SK-N-SH (cell line): Measurements from ENCODE around the gene H2BW1. TPM values are rescaled to one million over a fixed set of nuclear protein-coding genes. Genes with fewer than 3 reads are reported as not detected.
"Not testable (repeated sequence)": the region's sequence is repeated elsewhere in the genome, so short reads cannot be mapped to it uniquely, and the experiment has no call there.

Source experiments
- CTCF ChIA-PET: fragments of 300-600, 350-600 bp; formaldehyde crosslinking; extraction: SDS; loops from one replicate; lab custom pipeline; 2021; lab: Yijun Ruan, JAX
- POLR2A ChIA-PET: fragments of 350-600 bp; sonication (Branson Sonifier 250); formaldehyde crosslinking; extraction: SDS; loops from one replicate; lab custom pipeline; 2020; ENCODE audit warnings: antibody characterized with exemption, inconsistent platforms; lab: Yijun Ruan, JAX
- DNase-seq: peaks from one replicate; pipeline ENCODE4 v3.0.0; 2012
- H2AFZ ChIP-seq: fragments of 200-600 bp; sonication (generic); 2 replicates; pipeline ENCODE4 v1.8.1; 2016; ENCODE audit warnings: antibody characterized with exemption, mild to moderate bottlenecking, low read depth
- H3F3A ChIP-seq: fragments of 200-600 bp; sonication (generic); replicated peaks from 2 replicates; pipeline ENCODE3; 2016; ENCODE audit warnings: antibody characterized with exemption, mild to moderate bottlenecking; ENCODE audit not compliant: insufficient read depth
- H3K27ac ChIP-seq, 2 experiments: fragments of 200-500 bp in 1 of 2; fragments of 200-600 bp in 1 of 2; sonication (Bioruptor generic) in 1 of 2; sonication (generic), shearing (Covaris generic) in 1 of 2; 2 replicates each; pipeline versions ENCODE4 v1.5.1 to v1.6.1; 2014 to 2016; ENCODE audit warnings: low read depth in 2 of 2, inconsistent platforms in 1 of 2, low read length in 1 of 2, mild to moderate bottlenecking in 1 of 2, mixed read lengths in 1 of 2
- H3K27me3 ChIP-seq: fragments of 200-600 bp; sonication (generic), shearing (Covaris generic); 2 replicates; pipeline ENCODE4 v1.6.1; 2016; ENCODE audit warnings: mixed run types; ENCODE audit not compliant: insufficient read depth
- H3K36me3 ChIP-seq, 2 experiments: fragments of 200-500 bp in 1 of 2; fragments of 200-600 bp in 1 of 2; sonication (Bioruptor generic) in 1 of 2; sonication (generic) in 1 of 2; replicated peaks in 1 of 2; 2 replicates each; pipeline versions ENCODE3 to v1.5.1; 2014 to 2016; ENCODE audit warnings: low read length in 1 of 2, mild to moderate bottlenecking in 1 of 2; ENCODE audit not compliant: insufficient read depth in 2 of 2, control insufficient read depth in 1 of 2
- H3K4me1 ChIP-seq, 2 experiments: fragments of 200-500 bp in 1 of 2; fragments of 200-600 bp in 1 of 2; sonication (Bioruptor generic) in 1 of 2; sonication (generic), shearing (Covaris generic) in 1 of 2; 2 replicates each; pipeline versions ENCODE4 v1.5.1 to v1.6.1; 2014 to 2016; ENCODE audit warnings: low read depth in 1 of 2, low read length in 1 of 2, mixed run types in 1 of 2; ENCODE audit not compliant: insufficient read depth in 2 of 2, control insufficient read depth in 1 of 2
- H3K4me2 ChIP-seq: fragments of 200-600 bp; sonication (generic), shearing (Covaris generic); 2 replicates; pipeline ENCODE4 v1.6.1; 2017; ENCODE audit warnings: mixed run types
- H3K4me3 ChIP-seq, 2 experiments: fragments of 200-500 bp in 1 of 2; fragments of 200-600 bp in 1 of 2; sonication (Bioruptor generic) in 1 of 2; sonication (generic), shearing (Covaris generic) in 1 of 2; 2 replicates each; pipeline versions ENCODE4 v1.5.1 to v1.8.1; 2014 to 2016; ENCODE audit warnings: low read depth in 2 of 2, inconsistent platforms in 1 of 2, low read length in 1 of 2, mild to moderate bottlenecking in 1 of 2, mixed read lengths in 1 of 2, moderate library complexity in 1 of 2
- H3K79me2 ChIP-seq: fragments of 200-600 bp; sonication (generic); 2 replicates; pipeline ENCODE4 v1.8.1; 2017; ENCODE audit warnings: mild to moderate bottlenecking; ENCODE audit not compliant: insufficient read depth
- H3K9ac ChIP-seq: fragments of 200-600 bp; sonication (generic); 2 replicates; pipeline ENCODE4 v1.6.1; 2017; ENCODE audit warnings: mixed run types
- H3K9me2 ChIP-seq: fragments of 200-600 bp; sonication (generic); 2 replicates; pipeline ENCODE4 v1.6.1; 2017; ENCODE audit warnings: mixed run types
- H3K9me3 ChIP-seq: fragments of 200-600 bp; sonication (generic); 2 replicates; pipeline ENCODE4 v1.6.1; 2017; ENCODE audit warnings: mixed run types, mild to moderate bottlenecking, moderate library complexity
- H4K20me1 ChIP-seq: fragments of 200-600 bp; sonication (generic); 2 replicates; pipeline ENCODE4 v1.6.1; 2017; ENCODE audit warnings: mild to moderate bottlenecking, mixed run types; ENCODE audit not compliant: insufficient read depth
- EP300 ChIP-seq, 2 experiments: IDR thresholded peaks; 2 replicates each; pipeline versions ENCODE4 v1.4.0 to v1.6.1; 2012; ENCODE audit warnings: borderline replicate concordance in 1 of 2, low read depth in 1 of 2, low read length in 1 of 2
- FOSL2 ChIP-seq: IDR thresholded peaks from 2 replicates; pipeline ENCODE4 v1.4.0; 2012; ENCODE audit warnings: low read depth, mild to moderate bottlenecking, moderate library complexity, borderline replicate concordance
- FOXJ3 ChIP-seq: sonication (generic); formaldehyde crosslinking; IDR thresholded peaks from 2 replicates; pipeline ENCODE4 v1.5.1; 2020; ENCODE audit warnings: mild to moderate bottlenecking, missing genetic modification reagents
- FOXM1 ChIP-seq: IDR thresholded peaks from 2 replicates; pipeline ENCODE4 v1.4.0; 2012; ENCODE audit warnings: low read depth, mild to moderate bottlenecking
- GATA2 ChIP-seq: sonication (generic); formaldehyde crosslinking; IDR thresholded peaks from 2 replicates; pipeline ENCODE4 v1.5.0; 2020; ENCODE audit warnings: mild to moderate bottlenecking, missing genetic modification reagents
- MEF2A ChIP-seq: IDR thresholded peaks from 2 replicates; pipeline ENCODE4 v1.4.0; 2012; ENCODE audit warnings: low read depth, borderline replicate concordance
- MXI1 ChIP-seq: IDR thresholded peaks from 2 replicates; pipeline ENCODE4 v1.6.1; 2012; ENCODE audit warnings: mild to moderate bottlenecking, low read depth, low read length, improper control_type of control experiment
- NFIC ChIP-seq: IDR thresholded peaks from 2 replicates; pipeline ENCODE4 v1.4.0; 2012; ENCODE audit warnings: borderline replicate concordance
- POLR2AphosphoS5 ChIP-seq: IDR thresholded peaks from 2 replicates; pipeline ENCODE4 v1.6.1; 2012; ENCODE audit warnings: low read depth, low read length
- RAD21 ChIP-seq: IDR thresholded peaks from 2 replicates; pipeline ENCODE4 v1.6.1; 2012; ENCODE audit warnings: mild to moderate bottlenecking, low read length
- RCOR1 ChIP-seq: fragments of 150-350 bp; IDR thresholded peaks from 2 replicates; pipeline ENCODE4 v1.6.1; 2017; ENCODE audit warnings: antibody characterized with exemption, low read length
- RFX5 ChIP-seq: IDR thresholded peaks from 2 replicates; pipeline ENCODE4 v1.6.1; 2012; ENCODE audit warnings: mild to moderate bottlenecking, improper control_type of control experiment, low read length
- SMC3 ChIP-seq: IDR thresholded peaks from 2 replicates; pipeline ENCODE4 v1.6.1; 2012; ENCODE audit warnings: low read depth, low read length, improper control_type of control experiment
- TCF12 ChIP-seq: IDR thresholded peaks from 2 replicates; pipeline ENCODE4 v1.4.0; 2012
- WGBS: methylation state at CpG from one replicate; pipeline ENCODE4 v1.1.6; 2017; ENCODE audit warnings: low lambda C conversion rate; 5-methylcytosine and 5-hydroxymethylcytosine counted together
- polyA plus RNA-seq, 3 experiments: library from polyadenylated mRNA; depleted of rRNA; stranded (reverse); fragments of >200 nt; gene quantifications; 2 replicates each; pipeline ENCODE4 v1.2.3, GENCODE V29; 2012
- TF ChIP-seq, protein P1 (sequence below): IDR thresholded peaks from 2 replicates; pipeline ENCODE4 v1.6.1; 2012; ENCODE audit warnings: mild to moderate bottlenecking, low read depth, low read length, moderate library complexity

The H2BW1 gene
- polyA plus RNA-seq (2012; rRNA removed): not detected in 2 replicates
- polyA plus RNA-seq (2012; cell fraction: cytosol; rRNA removed): not detected in 2 replicates
- polyA plus RNA-seq (2012; cell fraction: nucleus; rRNA removed): not detected in 2 replicates

GRCh38 chrX:104013606-104014005 is at the start of gene H2BW1:
Gene H2BW1, minus strand, starts transcription at chrX:104013708. Its CDS starts 132 bp downstream, at chrX:104013576.
- CTCF ChIA-PET: interaction anchor here (1.7 kb wide), 1 partner anchor 168 kb away, joined by 3 read pairs; no protein-coding TSS in a partner anchor

GRCh38 chrX:104062636-104063035 is 49.1 kb upstream of the H2BW1 start:
- H4K20me1 ChIP-seq, H3F3A ChIP-seq, H3K36me3 ChIP-seq, H3K9me2 ChIP-seq, H3K4me2 ChIP-seq, POLR2A ChIA-PET, H3K79me2 ChIP-seq, DNase-seq, H3K27me3 ChIP-seq, H3K4me3 ChIP-seq, H2AFZ ChIP-seq, H3K4me1 ChIP-seq, H3K9ac ChIP-seq, CTCF ChIA-PET, H3K27ac ChIP-seq, H3K9me3 ChIP-seq: not testable (repeated sequence)
- WGBS: 31% methylated on average over 8 of the region's 18 CpGs

More at GRCh38 chrX:104013606-104014005, at the start of gene H2BW1:
- Histone ChIP-seq H3K9me2 (no peaks in the 10 kb centered on the region), H3K79me2 (no peaks in the 10 kb centered on the region)
- no peak for DNase-seq
- no peak for TF ChIP-seq RCOR1
- TF ChIP-seq NFIC: no peak
- TF ChIP-seq RAD21: no peak
- no peak for TF ChIP-seq FOSL2
- TF ChIP-seq MEF2A: no peak
- TF ChIP-seq POLR2AphosphoS5: no peak
- no peak for TF ChIP-seq FOXM1
- TF ChIP-seq, all 33 proteins: peak for 0
- Histone ChIP-seq H3K27ac (no peak within 1 kb of the TSS), H3K4me1 (no peaks in the 10 kb centered on the region), H2AFZ (no peak within 1 kb of the TSS), H3K9me3 (no peaks in the 10 kb centered on the region), H3K36me3 (no peaks in the 10 kb centered on the region), H3K9ac (no peak within 1 kb of the TSS), H3F3A (no peaks in the 10 kb centered on the region), H3K27me3 (peaks cover 47% of the 10 kb centered on the region), H3K4me3 (no peak within 1 kb of the TSS), H3K4me2 (no peak within 1 kb of the TSS), H4K20me1 (no peaks in the 10 kb centered on the region)
- POLR2A ChIA-PET: no interaction called here
- WGBS: 72% methylated on average over 13 of the region's 20 CpGs

DNA sequence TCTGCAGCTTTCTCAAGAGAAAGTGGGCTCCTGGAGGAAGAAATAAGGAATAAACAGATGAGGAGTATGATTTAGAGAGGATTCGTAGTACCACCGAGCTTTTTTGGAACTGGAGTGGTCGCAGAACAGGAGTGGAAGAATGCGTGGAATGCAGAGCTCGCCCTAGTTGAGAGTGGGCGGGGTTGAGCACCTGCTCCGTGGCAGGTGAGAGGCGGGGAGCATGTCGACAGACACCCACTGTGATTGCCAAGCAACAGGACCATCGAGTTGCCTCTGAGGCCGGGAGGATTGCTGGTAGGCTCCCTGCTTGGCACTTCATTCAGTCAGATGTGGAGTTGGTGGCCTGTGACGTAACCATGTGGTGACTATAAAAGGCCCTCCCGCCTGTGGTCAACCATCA is 41.4 kb upstream of the H2BW1 start:
- H3K27me3 ChIP-seq, H3K36me3 ChIP-seq, CTCF ChIA-PET, H3K9me3 ChIP-seq, H3K4me2 ChIP-seq, H3K9ac ChIP-seq, H2AFZ ChIP-seq, H4K20me1 ChIP-seq, H3K9me2 ChIP-seq, H3K4me3 ChIP-seq, H3F3A ChIP-seq, DNase-seq, H3K4me1 ChIP-seq, H3K27ac ChIP-seq, H3K79me2 ChIP-seq, POLR2A ChIA-PET: not testable (repeated sequence)
- no CpG with 5 or more reads among the region's 13 CpGs for WGBS

- Histone ChIP-seq H3K9me2 (no peaks in the 10 kb centered on the region), H3K27ac (no peak overlapping the region), H2AFZ (no peak overlapping the region), H4K20me1 (no peaks in the 10 kb centered on the region), H3K4me2 (no peak overlapping the region), H3K27me3 (peaks cover 26% of the 10 kb centered on the region; the same call in 1 of the 2 replicates), H3K4me1 (no peaks in the 10 kb centered on the region), H3K9ac (no peak overlapping the region), H3K4me3 (no peak overlapping the region), H3K36me3 (no peaks in the 10 kb centered on the region), H3K9me3 (no peaks in the 10 kb centered on the region), H3K79me2 (no peaks in the 10 kb centered on the region), H3F3A (no peaks in the 10 kb centered on the region)
- 17% methylated on average over 3 of the region's 13 CpGs for WGBS
- ChIA-PET CTCF (no interaction called here), POLR2A (no interaction called here)
- no peak for DNase-seq
- TF ChIP-seq TCF12 (no peak), MXI1 (no peak), EP300 (IDR thresholded peaks at IDR 0.05; ENCODE audit: borderline replicate concordance in 1 of 2, low read depth in 1 of 2, low read length in 1 of 2) (no peak), NFIC (no peak), FOXM1 (no peak), FOXJ3 (CRISPR knock-in tag) (no peak), GATA2 (no peak), POLR2AphosphoS5 (no peak), RFX5 (no peak), SMC3 (no peak)
- TF ChIP-seq, protein P1, sequence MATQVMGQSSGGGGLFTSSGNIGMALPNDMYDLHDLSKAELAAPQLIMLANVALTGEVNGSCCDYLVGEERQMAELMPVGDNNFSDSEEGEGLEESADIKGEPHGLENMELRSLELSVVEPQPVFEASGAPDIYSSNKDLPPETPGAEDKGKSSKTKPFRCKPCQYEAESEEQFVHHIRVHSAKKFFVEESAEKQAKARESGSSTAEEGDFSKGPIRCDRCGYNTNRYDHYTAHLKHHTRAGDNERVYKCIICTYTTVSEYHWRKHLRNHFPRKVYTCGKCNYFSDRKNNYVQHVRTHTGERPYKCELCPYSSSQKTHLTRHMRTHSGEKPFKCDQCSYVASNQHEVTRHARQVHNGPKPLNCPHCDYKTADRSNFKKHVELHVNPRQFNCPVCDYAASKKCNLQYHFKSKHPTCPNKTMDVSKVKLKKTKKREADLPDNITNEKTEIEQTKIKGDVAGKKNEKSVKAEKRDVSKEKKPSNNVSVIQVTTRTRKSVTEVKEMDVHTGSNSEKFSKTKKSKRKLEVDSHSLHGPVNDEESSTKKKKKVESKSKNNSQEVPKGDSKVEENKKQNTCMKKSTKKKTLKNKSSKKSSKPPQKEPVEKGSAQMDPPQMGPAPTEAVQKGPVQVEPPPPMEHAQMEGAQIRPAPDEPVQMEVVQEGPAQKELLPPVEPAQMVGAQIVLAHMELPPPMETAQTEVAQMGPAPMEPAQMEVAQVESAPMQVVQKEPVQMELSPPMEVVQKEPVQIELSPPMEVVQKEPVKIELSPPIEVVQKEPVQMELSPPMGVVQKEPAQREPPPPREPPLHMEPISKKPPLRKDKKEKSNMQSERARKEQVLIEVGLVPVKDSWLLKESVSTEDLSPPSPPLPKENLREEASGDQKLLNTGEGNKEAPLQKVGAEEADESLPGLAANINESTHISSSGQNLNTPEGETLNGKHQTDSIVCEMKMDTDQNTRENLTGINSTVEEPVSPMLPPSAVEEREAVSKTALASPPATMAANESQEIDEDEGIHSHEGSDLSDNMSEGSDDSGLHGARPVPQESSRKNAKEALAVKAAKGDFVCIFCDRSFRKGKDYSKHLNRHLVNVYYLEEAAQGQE: no peak
These were observed 33.7 kb upstream of the H2BW1 start for GRCh38 chrX:104047171-104047570.
